Activated effector memory CD4-positive, alpha-beta T cell treated with anti-CD3 and anti-CD28 coated beads, Interleukin-2, amount 50 U/mL, for 16 hours (primary cell): ENCODE data around the gene STAG2.
"Not testable (repeated sequence)": the region's sequence is repeated elsewhere in the genome, so short reads cannot be mapped to it uniquely, and the experiment has no call there.

ENCODE experiments used
- DNase-seq: peaks from one replicate; pipeline ENCODE4 v3.0.0-alpha.2; 2020

Gene STAG2

GRCh38 chrX:124084417-124084816 is 122.9 kb downstream of the STAG2 start:
- DNase-seq, result not testable (repeated sequence)

- no peak for DNase-seq
These were observed 123.6 kb downstream of the STAG2 start for GRCh38 chrX:124085063-124085462.

- DNase-seq, result peak; percentile 64
These were observed 124.9 kb downstream of the STAG2 start for GRCh38 chrX:124086411-124086810.

- DNase-seq, result no peak
These were observed 125.7 kb downstream of the STAG2 start for GRCh38 chrX:124087000-124087746.

GRCh38 chrX:124093222-124093621 is 131.7 kb downstream of the STAG2 start:
- no peak for DNase-seq

GRCh38 chrX:124097116-124097515 is 135.6 kb downstream of the STAG2 start:
- no peak for DNase-seq

GRCh38 chrX:124098089-124098488 is 136.6 kb downstream of the STAG2 start:
- no peak for DNase-seq

- DNase-seq, result no peak
These were observed 142.5 kb downstream of the STAG2 start for GRCh38 chrX:124103966-124104365.

GRCh38 chrX:124104512-124104911 is 143.0 kb downstream of the STAG2 start:
- DNase-seq, result not testable (repeated sequence)

- no peak for DNase-seq
These were observed 152.4 kb downstream of the STAG2 start for GRCh38 chrX:124113621-124114600.

- no peak for DNase-seq
These were observed 155.8 kb downstream of the STAG2 start for GRCh38 chrX:124117325-124117724.

- DNase-seq, result no peak
These were observed 164.0 kb downstream of the STAG2 start for GRCh38 chrX:124125471-124125870.

- no peak for DNase-seq
These were observed 166.0 kb downstream of the STAG2 start for GRCh38 chrX:124127496-124127895.

- not testable (repeated sequence) for DNase-seq
These were observed 170.9 kb downstream of the STAG2 start for GRCh38 chrX:124132437-124132836.

GRCh38 chrX:124145749-124146148 is 184.2 kb downstream of the STAG2 start:
- DNase-seq, result no peak

- DNase-seq, result no peak
These were observed 189.7 kb downstream of the STAG2 start for GRCh38 chrX:124151195-124151594.
